IPS-20b (cell line): Measurements from ENCODE around the gene PRAMEF1.
"Not testable (repeated sequence)": the region's sequence is repeated elsewhere in the genome, so short reads cannot be mapped to it uniquely, and the experiment has no call there.

Source experiments
- H3K27ac ChIP-seq: one replicate; pipeline ENCODE4 v1.5.1; 2013; ENCODE audit warnings: low read length
- H3K27me3 ChIP-seq: 2 replicates; pipeline ENCODE4 v1.6.1; 2013; ENCODE audit warnings: mild to moderate bottlenecking, low read length, inconsistent platforms; ENCODE audit not compliant: insufficient read depth
- H3K36me3 ChIP-seq: 2 replicates; pipeline ENCODE4 v1.6.1; 2013; ENCODE audit warnings: low read depth, mild to moderate bottlenecking, inconsistent platforms, low read length, moderate library complexity; ENCODE audit not compliant: insufficient read depth
- H3K4me1 ChIP-seq: 2 replicates; pipeline ENCODE4 v1.6.1; 2013; ENCODE audit warnings: mild to moderate bottlenecking, control low read depth, inconsistent platforms, low read length, moderate library complexity; ENCODE audit not compliant: insufficient read depth
- H3K4me3 ChIP-seq: 2 replicates; pipeline ENCODE4 v1.5.1; 2013; ENCODE audit warnings: mild to moderate bottlenecking, low read length, inconsistent platforms
- H3K9ac ChIP-seq: 2 replicates; pipeline ENCODE4 v1.6.1; 2013; ENCODE audit warnings: low read depth, mild to moderate bottlenecking, inconsistent platforms, low read length, moderate library complexity
- H3K9me3 ChIP-seq: 2 replicates; pipeline ENCODE4 v1.6.1; 2013; ENCODE audit warnings: mild to moderate bottlenecking, low read depth, low read length, inconsistent platforms; ENCODE audit not compliant: insufficient read depth

PRAMEF1 gene

GRCh38 chr1:12778061-12778460, 13.1 kb upstream of the PRAMEF1 start:
- H3K27ac ChIP-seq = no peak overlapping the region
- no peaks in the 10 kb centered on the region for H3K36me3 ChIP-seq
- no peak overlapping the region for H3K9ac ChIP-seq
- H3K27me3 ChIP-seq = no peaks in the 10 kb centered on the region
- no peaks in the 10 kb centered on the region for H3K9me3 ChIP-seq
- H3K4me3 ChIP-seq = no peak overlapping the region
- no peaks in the 10 kb centered on the region for H3K4me1 ChIP-seq

GRCh38 chr1:12778907-12779306, 12.3 kb upstream of the PRAMEF1 start:
- Histone ChIP-seq H3K27me3 (no peaks in the 10 kb centered on the region), H3K36me3 (no peaks in the 10 kb centered on the region), H3K9me3 (no peaks in the 10 kb centered on the region), H3K27ac (no peak overlapping the region), H3K4me3 (no peak overlapping the region), H3K4me1 (no peaks in the 10 kb centered on the region), H3K9ac (no peak overlapping the region)

GRCh38 chr1:12781488-12781887, 9.7 kb upstream of the PRAMEF1 start:
- not testable (repeated sequence) for H3K27me3 ChIP-seq, H3K4me1 ChIP-seq, H3K36me3 ChIP-seq, H3K4me3 ChIP-seq, H3K9ac ChIP-seq, H3K27ac ChIP-seq, H3K9me3 ChIP-seq

GRCh38 chr1:12783783-12784182, 7.4 kb upstream of the PRAMEF1 start:
- not testable (repeated sequence) for H3K4me3 ChIP-seq, H3K9ac ChIP-seq, H3K36me3 ChIP-seq, H3K27ac ChIP-seq, H3K4me1 ChIP-seq, H3K27me3 ChIP-seq
- peaks cover 13% of the 10 kb centered on the region for H3K9me3 ChIP-seq

- not testable (repeated sequence) for H3K4me3 ChIP-seq, H3K36me3 ChIP-seq, H3K9ac ChIP-seq, H3K27ac ChIP-seq, H3K27me3 ChIP-seq, H3K4me1 ChIP-seq
- peaks cover 13% of the 10 kb centered on the region for H3K9me3 ChIP-seq
Measured at GRCh38 chr1:12784729-12785128, 6.5 kb upstream of the PRAMEF1 start.

- Histone ChIP-seq H3K9me3 (peaks cover 49% of the 10 kb centered on the region), H3K4me3 (no peak overlapping the region), H3K36me3 (no peaks in the 10 kb centered on the region)
Measured at GRCh38 chr1:12798911-12799310, 7.7 kb downstream of the PRAMEF1 start.

GRCh38 chr1:12799730-12800129, 8.5 kb downstream of the PRAMEF1 start:
- no peaks in the 10 kb centered on the region for H3K27me3 ChIP-seq
- no peaks in the 10 kb centered on the region for H3K4me1 ChIP-seq
- no peaks in the 10 kb centered on the region for H3K36me3 ChIP-seq
- H3K9me3 ChIP-seq = peaks cover 49% of the 10 kb centered on the region
- no peak overlapping the region for H3K27ac ChIP-seq
- no peak overlapping the region for H3K4me3 ChIP-seq
- no peak overlapping the region for H3K9ac ChIP-seq

More at GRCh38 chr1:12798911-12799310, 7.7 kb downstream of the PRAMEF1 start:
- Histone ChIP-seq H3K4me1 (no peaks in the 10 kb centered on the region), H3K27me3 (no peaks in the 10 kb centered on the region), H3K9ac (no peak overlapping the region), H3K27ac (no peak overlapping the region)

GRCh38 chr1:12809933-12810332, 18.7 kb downstream of the PRAMEF1 start:
- Histone ChIP-seq H3K9ac (no peak overlapping the region), H3K4me3 (no peak overlapping the region), H3K27me3 (no peaks in the 10 kb centered on the region), H3K4me1 (no peaks in the 10 kb centered on the region), H3K36me3 (no peaks in the 10 kb centered on the region), H3K27ac (no peak overlapping the region), H3K9me3 (peaks cover 70% of the 10 kb centered on the region)

GRCh38 chr1:12810691-12811408, 19.7 kb downstream of the PRAMEF1 start:
- no peak overlapping the region for H3K27ac ChIP-seq
- H3K36me3 ChIP-seq = no peaks in the 10 kb centered on the region
- H3K4me3 ChIP-seq = no peak overlapping the region
- H3K27me3 ChIP-seq = no peaks in the 10 kb centered on the region
- no peaks in the 10 kb centered on the region for H3K4me1 ChIP-seq
- no peak overlapping the region for H3K9ac ChIP-seq
- peaks cover 63% of the 10 kb centered on the region for H3K9me3 ChIP-seq

- H3K27ac ChIP-seq = no peak overlapping the region
Measured at GRCh38 chr1:12811409-12811784, 20.2 kb downstream of the PRAMEF1 start.

GRCh38 chr1:12819061-12819460, 27.9 kb downstream of the PRAMEF1 start:
- not testable (repeated sequence) for H3K27me3 ChIP-seq, H3K27ac ChIP-seq, H3K36me3 ChIP-seq, H3K4me1 ChIP-seq, H3K9ac ChIP-seq, H3K4me3 ChIP-seq
- H3K9me3 ChIP-seq = peaks cover 17% of the 10 kb centered on the region

More at GRCh38 chr1:12811409-12811784, 20.2 kb downstream of the PRAMEF1 start:
- no peaks in the 10 kb centered on the region for H3K27me3 ChIP-seq
- H3K36me3 ChIP-seq = no peaks in the 10 kb centered on the region
- peaks cover 58% of the 10 kb centered on the region for H3K9me3 ChIP-seq
- H3K4me1 ChIP-seq = no peaks in the 10 kb centered on the region
- H3K9ac ChIP-seq = no peak overlapping the region
- H3K4me3 ChIP-seq = no peak overlapping the region

- H3K27me3 ChIP-seq, H3K27ac ChIP-seq, H3K9ac ChIP-seq: not testable (repeated sequence)
Measured at GRCh38 chr1:12831310-12831709, 40.1 kb downstream of the PRAMEF1 start, which contains the start of gene PRAMEF11. PRAMEF11 (minus strand) TSS chr1:12831410; CDS start chr1:12828789, 2,621 bp downstream.

More at GRCh38 chr1:12831310-12831709, 40.1 kb downstream of the PRAMEF1 start, which contains the start of gene PRAMEF11:
- peaks cover 12% of the 10 kb centered on the region for H3K9me3 ChIP-seq
- H3K4me1 ChIP-seq, H3K4me3 ChIP-seq, H3K36me3 ChIP-seq: not testable (repeated sequence)
